A549 (cell line): ENCODE measurements around the gene MXD4. TPM values are rescaled to one million over a fixed set of nuclear protein-coding genes. Genes with fewer than 3 reads are reported as not detected.

Experiments
- ATAC-seq, 2 experiments: fragments of 200-7000 bp in 1 of 2; fragments of >200 bp in 1 of 2; cut with Nextera tagmentation in 1 of 2; cut with Tn5 transposase in 1 of 2; 3 replicates each; pipeline versions ENCODE4 v1.8.0 to v1.9.1; 2018 to 2020; ENCODE audit warnings: mild to moderate bottlenecking in 1 of 2, moderate library complexity in 1 of 2
- CTCF ChIA-PET: fragments of 300-600 bp; sonication (Branson Sonifier 250); formaldehyde crosslinking; extraction: SDS; loops from one replicate; lab custom pipeline; 2021; ENCODE audit warnings: antibody characterized with exemption, inconsistent platforms; lab: Yijun Ruan, JAX
- POLR2A ChIA-PET: fragments of 350-600 bp; formaldehyde crosslinking; extraction: SDS; loops from one replicate; lab custom pipeline; 2021; ENCODE audit warnings: antibody characterized with exemption, inconsistent platforms; lab: Yijun Ruan, JAX
- DNase-seq, 2 experiments: peaks; one replicate each; pipeline versions ENCODE4 v3.0.0 to v3.0.0-alpha.2; 2011 to 2016; ENCODE audit warnings: low read depth in 1 of 2, low spot score in 1 of 2
- FAIRE-seq: peaks from 2 replicates; lab custom pipeline; 2011; peaks lifted over from hg19 to GRCh38; lab: Jason Lieb, UNC
- H3K27ac ChIP-seq, 2 experiments: fragments of >200 bp; sonication (Bioruptor Twin); formaldehyde crosslinking; 3 replicates each; pipeline ENCODE4 v1.5.1; 2016 to 2017
- H3K4me1 ChIP-seq: fragments of >200 bp; sonication (Bioruptor Twin); formaldehyde crosslinking; 3 replicates; pipeline ENCODE4 v1.6.1; 2016
- H3K4me2 ChIP-seq: fragments of >200 bp; sonication (Bioruptor Twin); formaldehyde crosslinking; 3 replicates; pipeline ENCODE4 v1.6.1; 2016
- H3K4me3 ChIP-seq: fragments of >200 bp; sonication (Bioruptor Twin); formaldehyde crosslinking; 3 replicates; pipeline ENCODE4 v1.5.1; 2016
- H3K9me3 ChIP-seq: fragments of >200 bp; sonication (Bioruptor Twin); formaldehyde crosslinking; 3 replicates; pipeline ENCODE4 v1.6.1; 2016
- BHLHE40 ChIP-seq: IDR thresholded peaks from 2 replicates; pipeline ENCODE4 v1.6.1; 2012; ENCODE audit warnings: low read depth, low read length, inconsistent platforms
- CBX2 ChIP-seq: fragments of 200-600 bp; sonication (generic); IDR thresholded peaks from 2 replicates; pipeline ENCODE4 v1.6.1; 2016; ENCODE audit warnings: low read depth, mild to moderate bottlenecking, borderline replicate concordance
- CEBPB ChIP-seq, 2 experiments: fragments of >200 bp in 1 of 2; sonication (Bioruptor Twin) in 1 of 2; formaldehyde crosslinking in 1 of 2; IDR thresholded peaks; 2 replicates each; pipeline ENCODE4 v1.6.1; 2012 to 2016
- CHD2 ChIP-seq: fragments of 150-350 bp; IDR thresholded peaks from 2 replicates; pipeline ENCODE4 v1.6.1; 2014; ENCODE audit warnings: low read length; ENCODE audit not compliant: partially characterized antibody
- FOSB ChIP-seq: fragments of 250-450 bp; sonication (Bioruptor Pico); IDR thresholded peaks from 2 replicates; pipeline ENCODE4 v1.5.0; 2020; ENCODE audit warnings: mild to moderate bottlenecking, moderate library complexity
- FOXS1 ChIP-seq: fragments of 250-450 bp; sonication (Bioruptor Pico); IDR thresholded peaks from 2 replicates; pipeline ENCODE4 v1.5.0; 2020; ENCODE audit warnings: mild to moderate bottlenecking, moderate library complexity
- GATA3 ChIP-seq: IDR thresholded peaks from 2 replicates; pipeline ENCODE4 v1.6.1; 2012; ENCODE audit warnings: borderline replicate concordance
- HEYL ChIP-seq: fragments of 250-450 bp; sonication (Bioruptor Pico); IDR thresholded peaks from 2 replicates; pipeline ENCODE4 v1.8.0; 2021; ENCODE audit warnings: mild to moderate bottlenecking, moderate library complexity
- HOXB5 ChIP-seq: fragments of 250-450 bp; sonication (Bioruptor Pico); IDR thresholded peaks from 2 replicates; pipeline ENCODE4 v1.5.0; 2020; ENCODE audit warnings: mild to moderate bottlenecking, moderate library complexity
- MAZ ChIP-seq: fragments of 150-350 bp; IDR thresholded peaks from 2 replicates; pipeline ENCODE4 v1.6.1; 2014; ENCODE audit warnings: antibody characterized with exemption, low read depth, low read length, borderline replicate concordance
- MYC ChIP-seq: IDR thresholded peaks from 2 replicates; pipeline ENCODE4 v1.6.1; 2012; ENCODE audit warnings: mild to moderate bottlenecking, inconsistent platforms, low read length, improper control_type of control experiment, borderline replicate concordance
- NFE2L2 ChIP-seq: fragments of 150-350 bp; conservative IDR thresholded peaks from 2 replicates; pipeline ENCODE4 v1.6.1; 2014; ENCODE audit warnings: low read length
- NR3C1 ChIP-seq: fragments of >200 bp; sonication (Bioruptor Twin); formaldehyde crosslinking; IDR thresholded peaks from 3 replicates; pipeline ENCODE4 v1.6.1; 2017
- POLR2A ChIP-seq: IDR thresholded peaks from 2 replicates; pipeline ENCODE4 v1.6.1; 2012; ENCODE audit warnings: mild to moderate bottlenecking, low read length
- RARB ChIP-seq: fragments of 250-450 bp; sonication (Bioruptor Pico); IDR thresholded peaks from 2 replicates; pipeline ENCODE4 v1.8.0; 2021; ENCODE audit warnings: mild to moderate bottlenecking, moderate library complexity
- RCOR1 ChIP-seq: fragments of 150-350 bp; IDR thresholded peaks from 2 replicates; pipeline ENCODE4 v1.6.1; 2014; ENCODE audit warnings: antibody characterized with exemption, low read length, low read depth
- SREBF2 ChIP-seq: fragments of 450-650 bp; IDR thresholded peaks from 2 replicates; pipeline ENCODE4 v1.6.1; 2014; ENCODE audit warnings: mild to moderate bottlenecking, moderate library complexity
- ZC3H11A ChIP-seq: fragments of 450-650 bp; IDR thresholded peaks from 2 replicates; pipeline ENCODE4 v1.6.1; 2014; ENCODE audit warnings: antibody characterized with exemption, mild to moderate bottlenecking
- ZFP36 ChIP-seq: fragments of 450-650 bp; IDR thresholded peaks from 2 replicates; pipeline ENCODE4 v1.6.1; 2014; ENCODE audit warnings: borderline replicate concordance; ENCODE audit not compliant: partially characterized antibody
- WGBS: methylation state at CpG from one replicate; pipeline ENCODE4 v1.1.6; 2017; ENCODE audit errors: missing lambda C conversion rate; 5-methylcytosine and 5-hydroxymethylcytosine counted together
- polyA plus RNA-seq, 4 experiments: library from polyadenylated mRNA; depleted of rRNA in 3 of 4; stranded (reverse); fragments of >200 nt; fragmentation: RNase III in 1 of 4; extraction: RNeasy Plus Mini Kit Qiagen cat#74134 plus additional on column Dnase treatment in 1 of 4; gene quantifications; 2 replicates in 3 of 4; 3 replicates in 1 of 4; pipeline ENCODE4 v1.2.3, GENCODE V29; 2011 to 2017
- TF ChIP-seq, protein P1 (sequence below): IDR thresholded peaks from 2 replicates; pipeline ENCODE4 v1.6.1; 2012
- TF ChIP-seq, protein P2 (sequence below): fragments of 200-600 bp; sonication (generic); IDR thresholded peaks from 2 replicates; pipeline ENCODE4 v1.6.1; 2016; ENCODE audit warnings: antibody characterized with exemption, mild to moderate bottlenecking, moderate library complexity
- TF ChIP-seq, protein P3 (sequence below): fragments of 450-650 bp; IDR thresholded peaks from 2 replicates; pipeline ENCODE4 v1.6.1; 2014; ENCODE audit warnings: antibody characterized with exemption
- TF ChIP-seq, protein P4 (sequence below): IDR thresholded peaks from 2 replicates; pipeline ENCODE4 v1.6.1; 2012; ENCODE audit warnings: low read depth, borderline replicate concordance
- TF ChIP-seq, protein P5 (sequence below): fragments of >200 bp; sonication (Bioruptor Twin); formaldehyde crosslinking; IDR thresholded peaks from 2 replicates; pipeline ENCODE4 v1.6.1; 2016

MXD4 gene
- polyA plus RNA-seq, 2 of the 4 experiments (the other 2 are of a cell fraction), result 10.8 to 18.5 TPM

DNA sequence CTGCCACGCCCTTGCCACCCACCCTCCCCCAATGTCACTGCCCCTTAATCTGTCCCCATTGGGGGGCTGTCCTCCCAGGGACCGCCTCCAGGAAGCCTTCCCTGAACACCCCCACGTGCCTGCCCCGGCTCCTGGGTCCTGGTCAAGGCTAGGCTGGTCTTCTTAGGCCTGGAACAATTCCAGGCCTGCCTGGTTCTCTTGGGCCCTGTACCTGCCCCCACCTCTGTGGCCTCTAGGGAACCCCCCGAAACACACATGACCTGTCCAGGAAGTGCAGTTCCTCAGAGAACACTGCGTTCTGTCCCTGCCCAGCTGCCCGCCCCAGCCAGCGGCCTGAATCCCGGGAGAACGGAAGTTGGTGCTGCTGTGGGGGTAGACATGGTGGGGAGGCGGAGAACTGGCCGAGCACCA lies 5.1 kb downstream of the MXD4 start:
- Histone ChIP-seq H3K9me3 (no peaks in the 10 kb centered on the region), H3K4me3 (no peak overlapping the region), H3K27ac (no peak overlapping the region; a peak in 1 of 6 replicates)
- ATAC-seq, result no peak
- POLR2A ChIA-PET, result no interaction called here
- TF ChIP-seq NR3C1 (no peak), GATA3 (no peak), MYC (no peak), BHLHE40 (no peak), SREBF2 (no peak), HOXB5 (CRISPR knock-in tag) (no peak), POLR2A (no peak)
- TF ChIP-seq, protein P1, sequence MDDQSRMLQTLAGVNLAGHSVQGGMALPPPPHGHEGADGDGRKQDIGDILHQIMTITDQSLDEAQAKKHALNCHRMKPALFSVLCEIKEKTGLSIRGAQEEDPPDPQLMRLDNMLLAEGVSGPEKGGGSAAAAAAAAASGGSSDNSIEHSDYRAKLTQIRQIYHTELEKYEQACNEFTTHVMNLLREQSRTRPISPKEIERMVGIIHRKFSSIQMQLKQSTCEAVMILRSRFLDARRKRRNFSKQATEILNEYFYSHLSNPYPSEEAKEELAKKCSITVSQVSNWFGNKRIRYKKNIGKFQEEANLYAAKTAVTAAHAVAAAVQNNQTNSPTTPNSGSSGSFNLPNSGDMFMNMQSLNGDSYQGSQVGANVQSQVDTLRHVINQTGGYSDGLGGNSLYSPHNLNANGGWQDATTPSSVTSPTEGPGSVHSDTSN, result no peak
- TF ChIP-seq, protein P2, sequence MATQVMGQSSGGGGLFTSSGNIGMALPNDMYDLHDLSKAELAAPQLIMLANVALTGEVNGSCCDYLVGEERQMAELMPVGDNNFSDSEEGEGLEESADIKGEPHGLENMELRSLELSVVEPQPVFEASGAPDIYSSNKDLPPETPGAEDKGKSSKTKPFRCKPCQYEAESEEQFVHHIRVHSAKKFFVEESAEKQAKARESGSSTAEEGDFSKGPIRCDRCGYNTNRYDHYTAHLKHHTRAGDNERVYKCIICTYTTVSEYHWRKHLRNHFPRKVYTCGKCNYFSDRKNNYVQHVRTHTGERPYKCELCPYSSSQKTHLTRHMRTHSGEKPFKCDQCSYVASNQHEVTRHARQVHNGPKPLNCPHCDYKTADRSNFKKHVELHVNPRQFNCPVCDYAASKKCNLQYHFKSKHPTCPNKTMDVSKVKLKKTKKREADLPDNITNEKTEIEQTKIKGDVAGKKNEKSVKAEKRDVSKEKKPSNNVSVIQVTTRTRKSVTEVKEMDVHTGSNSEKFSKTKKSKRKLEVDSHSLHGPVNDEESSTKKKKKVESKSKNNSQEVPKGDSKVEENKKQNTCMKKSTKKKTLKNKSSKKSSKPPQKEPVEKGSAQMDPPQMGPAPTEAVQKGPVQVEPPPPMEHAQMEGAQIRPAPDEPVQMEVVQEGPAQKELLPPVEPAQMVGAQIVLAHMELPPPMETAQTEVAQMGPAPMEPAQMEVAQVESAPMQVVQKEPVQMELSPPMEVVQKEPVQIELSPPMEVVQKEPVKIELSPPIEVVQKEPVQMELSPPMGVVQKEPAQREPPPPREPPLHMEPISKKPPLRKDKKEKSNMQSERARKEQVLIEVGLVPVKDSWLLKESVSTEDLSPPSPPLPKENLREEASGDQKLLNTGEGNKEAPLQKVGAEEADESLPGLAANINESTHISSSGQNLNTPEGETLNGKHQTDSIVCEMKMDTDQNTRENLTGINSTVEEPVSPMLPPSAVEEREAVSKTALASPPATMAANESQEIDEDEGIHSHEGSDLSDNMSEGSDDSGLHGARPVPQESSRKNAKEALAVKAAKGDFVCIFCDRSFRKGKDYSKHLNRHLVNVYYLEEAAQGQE, result no peak
- TF ChIP-seq, all 56 proteins: peak for 0
- FAIRE-seq (no peak), DNase-seq (no peak)
- Histone ChIP-seq H3K4me1 (peaks cover 6% of the 10 kb centered on the region; the same call in 1 of the 3 replicates), H3K4me2 (no peak overlapping the region)
- CTCF ChIA-PET, result interaction anchor here (1.1 kb wide), 3 partner anchors 33 to 130 kb away, joined by 3 read pairs; no protein-coding TSS in a partner anchor
- 100% methylated on average over 3 of the region's 12 CpGs for WGBS

DNA sequence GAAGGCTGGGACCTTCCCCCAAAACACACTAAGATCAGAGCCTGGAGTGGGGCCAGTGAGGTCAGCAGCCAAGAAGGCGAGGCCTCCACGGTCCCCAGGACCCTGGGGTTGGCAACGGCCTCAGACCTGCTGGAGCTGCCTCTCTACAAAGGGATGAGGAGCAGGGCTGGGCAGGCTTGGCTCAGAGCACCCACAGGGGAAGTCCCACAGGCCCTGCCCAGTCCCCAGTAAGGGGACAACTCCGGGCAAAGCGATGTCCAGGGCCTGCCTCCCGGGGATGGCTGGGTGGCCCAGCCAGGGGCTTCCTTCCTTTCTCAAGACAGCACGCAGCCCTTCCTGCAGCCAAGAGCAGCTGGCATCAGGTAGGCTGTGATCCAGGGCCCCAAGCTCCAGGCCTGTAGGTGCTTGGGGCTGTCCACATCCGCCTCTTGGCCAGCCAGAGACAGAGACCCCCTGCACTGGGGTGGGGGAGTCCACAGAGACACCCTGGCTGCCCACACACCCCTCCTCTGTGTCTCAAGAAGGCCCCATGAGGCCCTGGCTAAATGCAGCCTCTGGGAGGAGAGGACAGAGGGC lies 5.7 kb downstream of the MXD4 start:
- H3K9me3 ChIP-seq, result no peaks in the 10 kb centered on the region
- POLR2A ChIA-PET, result no interaction called here
- TF ChIP-seq CEBPB (IDR thresholded peaks at IDR 0.05) (no peak), FOXS1 (CRISPR knock-in tag) (no peak), MAZ (no peak), RARB (CRISPR knock-in tag) (no peak), FOSB (CRISPR knock-in tag) (no peak), ZFP36 (no peak), NR3C1 (no peak), CBX2 (no peak), RCOR1 (no peak), NFE2L2 (no peak), HEYL (CRISPR knock-in tag) (no peak), ZC3H11A (no peak), POLR2A (no peak), CHD2 (no peak)
- TF ChIP-seq, protein P3, sequence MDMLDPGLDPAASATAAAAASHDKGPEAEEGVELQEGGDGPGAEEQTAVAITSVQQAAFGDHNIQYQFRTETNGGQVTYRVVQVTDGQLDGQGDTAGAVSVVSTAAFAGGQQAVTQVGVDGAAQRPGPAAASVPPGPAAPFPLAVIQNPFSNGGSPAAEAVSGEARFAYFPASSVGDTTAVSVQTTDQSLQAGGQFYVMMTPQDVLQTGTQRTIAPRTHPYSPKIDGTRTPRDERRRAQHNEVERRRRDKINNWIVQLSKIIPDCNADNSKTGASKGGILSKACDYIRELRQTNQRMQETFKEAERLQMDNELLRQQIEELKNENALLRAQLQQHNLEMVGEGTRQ, result no peak
- TF ChIP-seq, protein P1, result no peak
- TF ChIP-seq, protein P4, sequence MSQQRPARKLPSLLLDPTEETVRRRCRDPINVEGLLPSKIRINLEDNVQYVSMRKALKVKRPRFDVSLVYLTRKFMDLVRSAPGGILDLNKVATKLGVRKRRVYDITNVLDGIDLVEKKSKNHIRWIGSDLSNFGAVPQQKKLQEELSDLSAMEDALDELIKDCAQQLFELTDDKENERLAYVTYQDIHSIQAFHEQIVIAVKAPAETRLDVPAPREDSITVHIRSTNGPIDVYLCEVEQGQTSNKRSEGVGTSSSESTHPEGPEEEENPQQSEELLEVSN, result no peak
- TF ChIP-seq, protein P5, sequence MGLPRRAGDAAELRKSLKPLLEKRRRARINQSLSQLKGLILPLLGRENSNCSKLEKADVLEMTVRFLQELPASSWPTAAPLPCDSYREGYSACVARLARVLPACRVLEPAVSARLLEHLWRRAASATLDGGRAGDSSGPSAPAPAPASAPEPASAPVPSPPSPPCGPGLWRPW, result no peak
- WGBS, result 90% methylated on average over 2 of the region's 8 CpGs
- DNase-seq (no peak), FAIRE-seq (no peak), ATAC-seq (no peak)
- no peak overlapping the region for H3K4me2 ChIP-seq
- no peak overlapping the region; a peak in 1 of 6 replicates for H3K27ac ChIP-seq
- CTCF ChIA-PET, result interaction anchor here (1.1 kb wide), 3 partner anchors 34 to 131 kb away, joined by 3 read pairs; no protein-coding TSS in a partner anchor
- peaks cover 6% of the 10 kb centered on the region; the same call in 1 of the 3 replicates for H3K4me1 ChIP-seq
- H3K4me3 ChIP-seq, result no peak overlapping the region
